AG04449 (cell line): ENCODE results near the gene ACOT7.
A peak's percentile ranks its signal among the peaks of the same experiment; 100 is the strongest.
"Not testable (repeated sequence)": the region's sequence is repeated elsewhere in the genome, so short reads cannot be mapped to it uniquely, and the experiment has no call there.

ENCODE experiments used
- CTCF ChIA-PET: fragments of 350-600 bp; formaldehyde crosslinking; extraction: SDS; loops from one replicate; lab custom pipeline; 2021; ENCODE audit warnings: antibody characterized with exemption; lab: Yijun Ruan, JAX
- POLR2A ChIA-PET: fragments of 400-600, 350-600 bp; formaldehyde crosslinking; extraction: SDS; loops from one replicate; lab custom pipeline; 2020; ENCODE audit warnings: antibody characterized with exemption, inconsistent platforms; lab: Yijun Ruan, JAX
- DNase-seq: peaks from one replicate; pipeline ENCODE4 v3.0.0-alpha.2; 2010; ENCODE audit warnings: low read depth, low spot score
- H3K4me3 ChIP-seq: 2 replicates; pipeline ENCODE4 v1.5.1; 2011; ENCODE audit warnings: low read depth, mild to moderate bottlenecking, control low read depth, low read length
- CTCF ChIP-seq: IDR thresholded peaks from one replicate; pipeline ENCODE4 v1.5.1; 2011; ENCODE audit warnings: mild to moderate bottlenecking, moderate library complexity, low read length, control low read depth, inconsistent platforms; ENCODE audit not compliant: insufficient read depth; ENCODE audit errors: missing control alignments

Gene ACOT7

GRCh38 chr1:6367381-6368012 lies 26.1 kb downstream of the ACOT7 start:
- no peak overlapping the region for H3K4me3 ChIP-seq
- ChIA-PET CTCF (interaction anchor here (0.8 to 2.7 kb wide), 13 partner anchors 10 to 121 kb away, joined by 3 to 12 read pairs (median 4); no protein-coding TSS in a partner anchor), POLR2A (no interaction called here)
- no peak for TF ChIP-seq CTCF
- DNase-seq: no peak

GRCh38 chr1:6365047-6365446 lies 28.5 kb downstream of the ACOT7 start:
- no peak for DNase-seq
- CTCF ChIA-PET: interaction anchor here (7.8 to 9.5 kb wide), 2 partner anchors 39 to 74 kb away, joined by 107 to 175 read pairs; no protein-coding TSS in a partner anchor
- TF ChIP-seq CTCF: no peak
- H3K4me3 ChIP-seq: no peak overlapping the region
- POLR2A ChIA-PET: no interaction called here

GRCh38 chr1:6363085-6363884 lies 30.3 kb downstream of the ACOT7 start:
- POLR2A ChIA-PET, DNase-seq, H3K4me3 ChIP-seq: not testable (repeated sequence)
- CTCF ChIA-PET: interaction anchor here (0.8 to 9.5 kb wide), 23 partner anchors 8 to 283 kb away, joined by 3 to 175 read pairs (median 5); partner anchors contain the start of gene ACOT7
- peak; percentile 36 for TF ChIP-seq CTCF

GRCh38 chr1:6361124-6361775 lies 32.3 kb downstream of the ACOT7 start:
- TF ChIP-seq CTCF: no peak
- H3K4me3 ChIP-seq: no peak overlapping the region
- DNase-seq: no peak
- POLR2A ChIA-PET: no interaction called here
- CTCF ChIA-PET: interaction anchor here (1.0 to 9.5 kb wide), 16 partner anchors 9 to 129 kb away, joined by 3 to 175 read pairs (median 13); partner anchors contain the start of genes ACOT7 and HES2

GRCh38 chr1:6360517-6361070 lies 33.0 kb downstream of the ACOT7 start:
- ChIA-PET POLR2A (no interaction called here), CTCF (interaction anchor here (1.0 to 9.5 kb wide), 11 partner anchors 11 to 130 kb away, joined by 3 to 175 read pairs (median 27); partner anchors contain the start of gene HES2)
- no peak for TF ChIP-seq CTCF
- no peak for DNase-seq
- no peak overlapping the region for H3K4me3 ChIP-seq
